IMR-90 (cell line): ENCODE data around the gene ABCC5. TPM values are rescaled to one million over a fixed set of nuclear protein-coding genes. Genes with fewer than 3 reads are reported as not detected.

Source experiments
- ATAC-seq: fragments of 200-7000 bp; cut with Tn5 transposase; 2 replicates; pipeline ENCODE4 v1.9.1; 2020; ENCODE audit warnings: low read depth, mild to moderate bottlenecking, moderate library complexity
- BruUV-seq: library from RNA; stranded (reverse); fragments of 400-500 nt; replicated peaks from 2 replicates; lab custom pipeline; 2021; lab: Mats Ljungman, UMichigan
- CTCF ChIA-PET: fragments of 300-600 bp; formaldehyde crosslinking; extraction: SDS; loops from one replicate; lab custom pipeline; 2021; ENCODE audit warnings: antibody characterized with exemption; lab: Yijun Ruan, JAX
- POLR2A ChIA-PET: fragments of 300-600 bp; sonication (Branson Sonifier 250); formaldehyde crosslinking; loops from one replicate; lab custom pipeline; 2022; ENCODE audit warnings: antibody characterized with exemption; ENCODE audit not compliant: unreplicated experiment; lab: Charles Lee
- DNase-seq: peaks from one replicate; pipeline ENCODE4 v3.0.0; 2013
- H2AFZ ChIP-seq: replicated peaks from 2 replicates; pipeline ENCODE3; 2013; ENCODE audit warnings: low read length, mild to moderate bottlenecking; ENCODE audit not compliant: poor library complexity
- H2AK5ac ChIP-seq: 2 replicates; pipeline ENCODE4 v1.6.1; 2013; ENCODE audit warnings: low read depth, low read length, inconsistent platforms
- H2AK9ac ChIP-seq: replicated peaks from 2 replicates; pipeline ENCODE3; 2013; ENCODE audit warnings: mild to moderate bottlenecking, low read depth, low read length, moderate library complexity; ENCODE audit not compliant: poor library complexity
- H2BK120ac ChIP-seq: 2 replicates; pipeline ENCODE4 v1.6.1; 2013; ENCODE audit warnings: low read depth, low read length, inconsistent platforms
- H2BK15ac ChIP-seq: 3 replicates; pipeline ENCODE4 v1.6.1; 2013; ENCODE audit warnings: low read depth, low read length, inconsistent platforms
- H2BK20ac ChIP-seq: 2 replicates; pipeline ENCODE4 v1.6.1; 2013; ENCODE audit warnings: low read depth, mild to moderate bottlenecking, inconsistent platforms, low read length, moderate library complexity
- H2BK5ac ChIP-seq: 2 replicates; pipeline ENCODE4 v1.6.1; 2013; ENCODE audit warnings: mild to moderate bottlenecking, low read depth, low read length, inconsistent platforms; ENCODE audit not compliant: poor library complexity, severe bottlenecking
- H3K14ac ChIP-seq: replicated peaks from 2 replicates; pipeline ENCODE4 v1.6.1; 2013; ENCODE audit warnings: low read depth, low read length, inconsistent platforms
- H3K18ac ChIP-seq: 2 replicates; pipeline ENCODE4 v1.6.1; 2013; ENCODE audit warnings: low read depth, low read length, control low read depth
- H3K23ac ChIP-seq: 2 replicates; pipeline ENCODE4 v1.6.1; 2013; ENCODE audit warnings: low read depth, low read length, inconsistent platforms
- H3K27ac ChIP-seq: 2 replicates; pipeline ENCODE4 v1.5.1; 2013; ENCODE audit warnings: mild to moderate bottlenecking, control low read depth, low read length; ENCODE audit not compliant: insufficient read depth
- H3K27me3 ChIP-seq: 2 replicates; pipeline ENCODE4 v1.6.1; 2013; ENCODE audit warnings: low read length; ENCODE audit not compliant: control insufficient read depth, insufficient read depth
- H3K36me3 ChIP-seq: 2 replicates; pipeline ENCODE4 v1.6.1; 2013; ENCODE audit warnings: low read length, mixed read lengths; ENCODE audit not compliant: control insufficient read depth, insufficient read depth
- H3K4ac ChIP-seq: 2 replicates; pipeline ENCODE4 v1.6.1; 2013; ENCODE audit warnings: low read depth, low read length, inconsistent platforms
- H3K4me1 ChIP-seq: 2 replicates; pipeline ENCODE4 v1.6.1; 2013; ENCODE audit warnings: low read length, mixed read lengths; ENCODE audit not compliant: control insufficient read depth, insufficient read depth
- H3K4me2 ChIP-seq: 2 replicates; pipeline ENCODE4 v1.6.1; 2013; ENCODE audit warnings: low read depth, mild to moderate bottlenecking, control low read depth, low read length, moderate library complexity
- H3K4me3 ChIP-seq: 2 replicates; pipeline ENCODE4 v1.5.1; 2013; ENCODE audit warnings: low read depth, mild to moderate bottlenecking, control low read depth, low read length, moderate library complexity; ENCODE audit not compliant: insufficient read depth
- H3K56ac ChIP-seq: 2 replicates; pipeline ENCODE4 v1.6.1; 2013; ENCODE audit warnings: low read length, inconsistent platforms; ENCODE audit not compliant: insufficient read depth; ENCODE audit errors: extremely low read depth
- H3K79me1 ChIP-seq, 2 experiments: 2 replicates each; pipeline ENCODE4 v1.6.1; 2013; ENCODE audit warnings: low read length in 2 of 2, inconsistent platforms in 1 of 2, low read depth in 1 of 2
- H3K9ac ChIP-seq: 2 replicates; pipeline ENCODE4 v1.6.1; 2013; ENCODE audit warnings: low read depth, low read length, control low read depth
- H3K9me1 ChIP-seq: 2 replicates; pipeline ENCODE4 v1.6.1; 2013; ENCODE audit warnings: low read length, inconsistent platforms; ENCODE audit not compliant: insufficient read depth
- H3K9me3 ChIP-seq: 2 replicates; pipeline ENCODE4 v1.6.1; 2013; ENCODE audit warnings: low read length; ENCODE audit not compliant: control insufficient read depth, insufficient read depth
- H4K20me1 ChIP-seq: 2 replicates; pipeline ENCODE4 v1.6.1; 2013; ENCODE audit warnings: low read length, inconsistent platforms; ENCODE audit not compliant: insufficient read depth
- H4K5ac ChIP-seq: 2 replicates; pipeline ENCODE4 v1.6.1; 2013; ENCODE audit warnings: mild to moderate bottlenecking, low read depth, low read length, control low read depth
- H4K8ac ChIP-seq, 2 experiments: 2 replicates each; pipeline ENCODE4 v1.6.1; 2013; ENCODE audit warnings: low read depth in 2 of 2, low read length in 2 of 2, control low read depth in 1 of 2, inconsistent platforms in 1 of 2
- H4K91ac ChIP-seq: 2 replicates; pipeline ENCODE4 v1.6.1; 2013; ENCODE audit warnings: low read depth, low read length, inconsistent platforms; ENCODE audit not compliant: insufficient read depth
- BHLHE40 ChIP-seq: fragments of 150-350 bp; IDR thresholded peaks from 2 replicates; pipeline ENCODE4 v1.6.1; 2016; ENCODE audit warnings: mild to moderate bottlenecking, low read depth, low read length
- FOS ChIP-seq: fragments of 150-350 bp; IDR thresholded peaks from 2 replicates; pipeline ENCODE4 v1.6.1; 2016; ENCODE audit warnings: low read depth, low read length
- MXI1 ChIP-seq: IDR thresholded peaks from 2 replicates; pipeline ENCODE4 v1.6.1; 2012; ENCODE audit warnings: low read depth, mild to moderate bottlenecking, low read length, moderate library complexity, borderline replicate concordance
- POLR2A ChIP-seq: IDR thresholded peaks from 2 replicates; pipeline ENCODE4 v1.6.1; 2012; ENCODE audit warnings: mild to moderate bottlenecking, low read depth, low read length
- RCOR1 ChIP-seq: IDR thresholded peaks from 2 replicates; pipeline ENCODE4 v1.6.1; 2012; ENCODE audit warnings: mild to moderate bottlenecking, low read length, improper control_type of control experiment; ENCODE audit not compliant: insufficient replicate concordance
- SMC3 ChIP-seq: fragments of 150-350 bp; IDR thresholded peaks from 2 replicates; pipeline ENCODE4 v1.6.1; 2016; ENCODE audit warnings: low read depth, mild to moderate bottlenecking, antibody characterized with exemption, low read length, moderate library complexity
- USF2 ChIP-seq: fragments of 150-350 bp; IDR thresholded peaks from 2 replicates; pipeline ENCODE4 v1.6.1; 2017; ENCODE audit warnings: mild to moderate bottlenecking, antibody characterized with exemption, low read length, low read depth
- WGBS, 2 experiments: methylation state at CpG; one replicate each; pipeline versions ENCODE4 v1.1.5 to v1.1.7; 2013; ENCODE audit warnings: missing lambda C conversion rate in 2 of 2; ENCODE audit not compliant: insufficient read length in 1 of 2; ENCODE audit errors: extremely low coverage in 2 of 2; 5-methylcytosine and 5-hydroxymethylcytosine counted together
- dilution Hi-C: fragments of 300-500 bp; cut with HindIII; formaldehyde crosslinking; loops from one replicate; pipeline ENCODE4 v1.14.3; 2018; ENCODE audit warnings: low sequenced_read_pairs; ENCODE audit not compliant: unreplicated experiment
- in situ Hi-C: fragments of 300-500 bp; cut with MboI; formaldehyde crosslinking; loops from 3 replicates; pipeline ENCODE4 v1.14.3; 2019; ENCODE audit warnings: low sequenced_read_pairs, inconsistent platforms, mixed read lengths
- intact Hi-C: fragments of 100-400 bp; cut with micrococcal nuclease; formaldehyde crosslinking; loops from 2 replicates; pipeline ENCODE4 v1.10.0; 2022
- microRNA-seq, 2 experiments: library from miRNA; stranded (forward) in 1 of 2; unstranded in 1 of 2; fragments of 10-50 nt in 1 of 2; fragments of <30 nt in 1 of 2; gene quantifications in 1 of 2; microRNA quantifications in 1 of 2; one replicate each; pipeline versions ENCODE3 to v1.1.0; 2013 to 2020; ENCODE audit not compliant: insufficient read depth in 1 of 2, insufficient read length in 1 of 2, unreplicated experiment in 1 of 2
- polyA plus RNA-seq, 3 experiments: library from polyadenylated mRNA; depleted of rRNA; stranded (reverse); fragments of >200 nt; gene quantifications; 2 replicates each; pipeline ENCODE4 v1.2.3, GENCODE V29; 2012; ENCODE audit warnings: low replicate concordance in 1 of 3
- small RNA-seq, 5 experiments: library from RNA; depleted of rRNA; stranded (forward); fragments of <200 nt; gene quantifications; one replicate each; pipeline ENCODE3, GENCODE V24; 2012
- total RNA-seq: library from RNA; depleted of rRNA; stranded (reverse); fragments of >200 nt; gene quantifications from 2 replicates; pipeline ENCODE4 v1.2.3, GENCODE V29; 2012; rRNA removed

The ABCC5 gene
- total and polyA plus RNA-seq, 2 of the 4 experiments (the other 2 are of a cell fraction): 8.4 to 17.7 TPM

- no peak overlapping the region for H3K4me2 ChIP-seq
- no TSS peak for BruUV-seq
- H3K9ac ChIP-seq: no peak overlapping the region
- peaks cover 7% of the 10 kb centered on the region for H3K9me1 ChIP-seq
- WGBS, 2 experiments: 96 to 100% methylated on average over 1 to 3 of the region's 3 CpGs
- intact Hi-C loops: no loop called here
- DNase-seq: no peak
- dilution Hi-C loops: no loop called here
- peaks cover 9% of the 10 kb centered on the region for H3K36me3 ChIP-seq
- H4K8ac ChIP-seq: no peak overlapping the region
- in situ Hi-C loops: no loop called here
- H2AK5ac ChIP-seq: no peak overlapping the region
- no peak overlapping the region for H4K91ac ChIP-seq
- POLR2A ChIA-PET: no interaction called here
- no peaks in the 10 kb centered on the region for H3K4me1 ChIP-seq
- no peak overlapping the region for H4K5ac ChIP-seq
- no peak for ATAC-seq
- H2BK20ac ChIP-seq: no peak overlapping the region
- no peak for TF ChIP-seq USF2
- no peak for TF ChIP-seq FOS
- TF ChIP-seq BHLHE40: no peak
- TF ChIP-seq POLR2A: no peak
- TF ChIP-seq SMC3: no peak
- TF ChIP-seq RCOR1: no peak
- no peak for TF ChIP-seq MXI1
- no peak overlapping the region for H2BK5ac ChIP-seq
- peaks cover 46% of the 10 kb centered on the region for H4K20me1 ChIP-seq
- no peak overlapping the region for H3K4me3 ChIP-seq
- peaks cover 32 to 58% of the 10 kb centered on the region in 2 experiments for H3K79me1 ChIP-seq
- no peak overlapping the region for H2AK9ac ChIP-seq
- no peak overlapping the region for H3K56ac ChIP-seq
- no peak overlapping the region for H2BK15ac ChIP-seq
- H3K4ac ChIP-seq: no peak overlapping the region
- H3K14ac ChIP-seq: no peak overlapping the region
- no peaks in the 10 kb centered on the region for H3K27me3 ChIP-seq
- H3K18ac ChIP-seq: no peak overlapping the region
- no peaks in the 10 kb centered on the region for H3K9me3 ChIP-seq
- H2BK120ac ChIP-seq: no peak overlapping the region
- H3K23ac ChIP-seq: no peak overlapping the region
- H2AFZ ChIP-seq: no peak overlapping the region
- CTCF ChIA-PET: no interaction called here
- no peak overlapping the region for H3K27ac ChIP-seq
These were observed 147.1 kb downstream of the ABCC5 start for GRCh38 chr3:183870563-183870962.

Small RNA genes within 50 kb of the gene (microRNA-seq; reads per million reads assigned to microRNA genes)
- 0 reads per million in 2 experiments for gene MIR4448

Small RNA genes within 50 kb of the gene (small RNA-seq; reads per million reads assigned to genes)
- 0 reads per million in 5 experiments for gene MIR4448

Other genes starting within 250 kb of the ABCC5 start
- gene MAP6D1, start 192.3 kb downstream of the ABCC5 start, total RNA-seq: 1.9 and 2.7 TPM in 2 replicates
- 5.2 and 6.6 TPM in 2 replicates for gene MAP6D1, start 192.3 kb downstream of the ABCC5 start, polyA plus RNA-seq (2012; rRNA removed)
- 35.5 and 44.2 TPM in 2 replicates for gene PARL, start 133.0 kb downstream of the ABCC5 start, total RNA-seq
- 35.3 and 42.6 TPM in 2 replicates for gene PARL, start 133.0 kb downstream of the ABCC5 start, polyA plus RNA-seq (2012; rRNA removed)
- gene HTR3D, start 13.9 kb upstream of the ABCC5 start, total RNA-seq: not detected in 2 replicates
- gene HTR3D, start 13.9 kb upstream of the ABCC5 start, polyA plus RNA-seq (2012; rRNA removed): not detected in 2 replicates
- gene HTR3C, start 35.2 kb upstream of the ABCC5 start, total RNA-seq: not detected in 2 replicates
- not detected in 2 replicates for gene HTR3C, start 35.2 kb upstream of the ABCC5 start, polyA plus RNA-seq (2012; rRNA removed)
- gene HTR3E, start 79.2 kb upstream of the ABCC5 start, total RNA-seq: not detected in 2 replicates
- gene HTR3E, start 79.2 kb upstream of the ABCC5 start, polyA plus RNA-seq (2012; rRNA removed): not detected in 2 replicates
- 32.5 and 37.6 TPM in 2 replicates for gene EIF2B5, start 117.5 kb upstream of the ABCC5 start, total RNA-seq
- 29.5 and 31.7 TPM in 2 replicates for gene EIF2B5, start 117.5 kb upstream of the ABCC5 start, polyA plus RNA-seq (2012; rRNA removed)
- gene DVL3, start 137.5 kb upstream of the ABCC5 start, total RNA-seq: 23.3 and 24.2 TPM in 2 replicates
- 40.4 and 41.2 TPM in 2 replicates for gene DVL3, start 137.5 kb upstream of the ABCC5 start, polyA plus RNA-seq (2012; rRNA removed)
- gene AP2M1, start 157.0 kb upstream of the ABCC5 start, total RNA-seq: 855 and 876 TPM in 2 replicates
- 1,065 and 1,068 TPM in 2 replicates for gene AP2M1, start 157.0 kb upstream of the ABCC5 start, polyA plus RNA-seq (2012; rRNA removed)
- gene ABCF3, start 168.3 kb upstream of the ABCC5 start, total RNA-seq: 35.0 and 36.9 TPM in 2 replicates
- 58.3 and 59.2 TPM in 2 replicates for gene ABCF3, start 168.3 kb upstream of the ABCC5 start, polyA plus RNA-seq (2012; rRNA removed)
- gene VWA5B2, start 211.7 kb upstream of the ABCC5 start, total RNA-seq: not detected in 2 replicates
- not detected in 2 replicates for gene VWA5B2, start 211.7 kb upstream of the ABCC5 start, polyA plus RNA-seq (2012; rRNA removed)
- gene ALG3, start 231.1 kb upstream of the ABCC5 start, total RNA-seq: 19.2 and 19.5 TPM in 2 replicates
- 52.6 and 55.5 TPM in 2 replicates for gene ALG3, start 231.1 kb upstream of the ABCC5 start, polyA plus RNA-seq (2012; rRNA removed)
- 2.8 and 2.9 TPM in 2 replicates for gene EEF1AKMT4, start 231.8 kb upstream of the ABCC5 start, total RNA-seq
- gene EEF1AKMT4, start 231.8 kb upstream of the ABCC5 start, polyA plus RNA-seq (2012; rRNA removed): 3.6 and 5.3 TPM in 2 replicates
- not detected in 2 replicates for gene CAMK2N2, start 243.7 kb upstream of the ABCC5 start, total RNA-seq
- gene CAMK2N2, start 243.7 kb upstream of the ABCC5 start, polyA plus RNA-seq (2012; rRNA removed): 0.29 and 0.34 TPM in 2 replicates